Natural killer cell (primary cell): ENCODE data around the gene GRID1. TPM values are rescaled to one million over a fixed set of nuclear protein-coding genes. Genes with fewer than 3 reads are reported as not detected.

Experiments used
- ATAC-seq, 3 donors: fragments of 150-1000 bp in 2 of 3; fragments of 200-7000 bp in 1 of 3; cut with Tn5 transposase; 1 replicate in 1 of 3; 2 replicates in 2 of 3; pipeline ENCODE4 v1.10.0; 2021; ENCODE audit warnings: mild to moderate bottlenecking in 2 of 3, moderate library complexity in 2 of 3
- DNase-seq, 2 donors: peaks; one replicate each; pipeline versions ENCODE4 v3.0.0 to v3.0.0-alpha.2; 2013 to 2021; ENCODE audit warnings: mixed read lengths in 1 of 2
- H3K27ac ChIP-seq: one replicate; pipeline ENCODE4 v1.5.1; 2013; ENCODE audit warnings: mild to moderate bottlenecking, low read length
- H3K27me3 ChIP-seq: one replicate; pipeline ENCODE4 v1.6.1; 2013; ENCODE audit warnings: low read length; ENCODE audit not compliant: control insufficient read depth, insufficient read depth
- H3K36me3 ChIP-seq: one replicate; pipeline ENCODE4 v1.6.1; 2013; ENCODE audit warnings: low read length; ENCODE audit not compliant: control insufficient read depth, insufficient read depth
- H3K4me1 ChIP-seq: one replicate; pipeline ENCODE4 v1.6.1; 2013; ENCODE audit warnings: low read length; ENCODE audit not compliant: control insufficient read depth, insufficient read depth
- H3K4me3 ChIP-seq: one replicate; pipeline ENCODE4 v1.5.1; 2013; ENCODE audit warnings: low read length
- H3K9me3 ChIP-seq: one replicate; pipeline ENCODE4 v1.6.1; 2013; ENCODE audit warnings: low read length; ENCODE audit not compliant: control insufficient read depth, insufficient read depth
- H3K27ac Mint-ChIP-seq, 2 donors: one replicate each; pipeline ENCODE4 v1.8.0; 2022; ENCODE audit warnings: mild to moderate bottlenecking in 2 of 2, mixed read lengths in 2 of 2, moderate library complexity in 1 of 2
- H3K27me3 Mint-ChIP-seq, 2 donors: one replicate each; pipeline ENCODE4 v1.8.0; 2022; ENCODE audit warnings: low read depth in 2 of 2, mixed read lengths in 2 of 2
- H3K36me3 Mint-ChIP-seq: one replicate; pipeline ENCODE4 v1.8.0; 2022; ENCODE audit warnings: mixed read lengths
- H3K4me1 Mint-ChIP-seq, 2 donors: one replicate each; pipeline ENCODE4 v1.8.0; 2022; ENCODE audit warnings: mixed read lengths in 2 of 2
- H3K4me3 Mint-ChIP-seq: one replicate; pipeline ENCODE4 v1.8.0; 2022; ENCODE audit warnings: mild to moderate bottlenecking, moderate library complexity, mixed read lengths
- H3K9me3 Mint-ChIP-seq, 2 donors: one replicate each; pipeline ENCODE4 v1.8.0; 2022; ENCODE audit warnings: mixed read lengths in 2 of 2
- WGBS: methylation state at CpG from one replicate; pipeline ENCODE4 v1.1.7; 2013; ENCODE audit warnings: missing lambda C conversion rate; ENCODE audit not compliant: insufficient coverage; 5-methylcytosine and 5-hydroxymethylcytosine counted together
- intact Hi-C: fragments of 100-400 bp; cut with micrococcal nuclease; formaldehyde crosslinking; loops from one replicate; pipeline ENCODE4 v1.14.2; 2022
- total RNA-seq, 4 donors: library from RNA; stranded (reverse); fragments of 120-200 nt in 1 of 4; gene quantifications; one replicate each; pipeline versions ENCODE4 v1.2.3 to v1.2.4, GENCODE V29; 2013 to 2022
- TF ChIP-seq, protein P1 (sequence below): fragments of 200-600 bp; IDR thresholded peaks from one replicate; pipeline ENCODE4 v1.8.0; 2022; ENCODE audit warnings: antibody characterized with exemption

Gene GRID1
- total RNA-seq, 3 donors from 2014 or later (not counting 1 experiment from before 2014, with no cell fraction given) = not detected

DNA sequence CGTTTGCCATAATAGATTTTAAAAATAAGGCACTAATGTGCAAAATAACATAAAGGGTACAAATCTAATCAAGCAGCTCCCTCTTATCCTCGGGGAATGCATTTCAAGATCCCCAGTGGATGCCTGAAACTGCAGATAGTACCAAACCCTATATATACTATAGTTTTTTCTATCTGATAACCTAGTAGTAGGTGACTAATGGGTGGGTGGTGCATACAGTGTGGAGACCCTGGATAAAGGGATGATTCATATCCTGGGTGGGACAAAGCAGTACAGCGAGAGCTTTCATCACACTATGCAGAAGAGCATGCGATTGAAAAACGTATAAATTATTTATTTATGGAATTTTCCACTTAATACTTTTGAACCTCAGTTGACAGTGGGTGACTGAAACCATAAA is 464.5 kb downstream of the GRID1 start:
- peaks cover 0 to 2% of the 10 kb centered on the region in 2 donors for H3K27me3 Mint-ChIP-seq
- Histone ChIP-seq H3K4me1 (no peaks in the 10 kb centered on the region), H3K9me3 (no peaks in the 10 kb centered on the region), H3K4me3 (no peak overlapping the region), H3K27ac (no peak overlapping the region), H3K27me3 (no peaks in the 10 kb centered on the region), H3K36me3 (no peaks in the 10 kb centered on the region)
- no peak for ATAC-seq
- intact Hi-C loops = no loop called here
- WGBS = 93% methylated on average over 2 of the region's 5 CpGs
- H3K9me3 Mint-ChIP-seq = peaks cover 3 to 5% of the 10 kb centered on the region in 2 donors
- no peak for DNase-seq
- H3K27ac Mint-ChIP-seq = no peak overlapping the region
- no peaks in the 10 kb centered on the region for H3K36me3 Mint-ChIP-seq
- TF ChIP-seq, protein P1, sequence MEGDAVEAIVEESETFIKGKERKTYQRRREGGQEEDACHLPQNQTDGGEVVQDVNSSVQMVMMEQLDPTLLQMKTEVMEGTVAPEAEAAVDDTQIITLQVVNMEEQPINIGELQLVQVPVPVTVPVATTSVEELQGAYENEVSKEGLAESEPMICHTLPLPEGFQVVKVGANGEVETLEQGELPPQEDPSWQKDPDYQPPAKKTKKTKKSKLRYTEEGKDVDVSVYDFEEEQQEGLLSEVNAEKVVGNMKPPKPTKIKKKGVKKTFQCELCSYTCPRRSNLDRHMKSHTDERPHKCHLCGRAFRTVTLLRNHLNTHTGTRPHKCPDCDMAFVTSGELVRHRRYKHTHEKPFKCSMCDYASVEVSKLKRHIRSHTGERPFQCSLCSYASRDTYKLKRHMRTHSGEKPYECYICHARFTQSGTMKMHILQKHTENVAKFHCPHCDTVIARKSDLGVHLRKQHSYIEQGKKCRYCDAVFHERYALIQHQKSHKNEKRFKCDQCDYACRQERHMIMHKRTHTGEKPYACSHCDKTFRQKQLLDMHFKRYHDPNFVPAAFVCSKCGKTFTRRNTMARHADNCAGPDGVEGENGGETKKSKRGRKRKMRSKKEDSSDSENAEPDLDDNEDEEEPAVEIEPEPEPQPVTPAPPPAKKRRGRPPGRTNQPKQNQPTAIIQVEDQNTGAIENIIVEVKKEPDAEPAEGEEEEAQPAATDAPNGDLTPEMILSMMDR = no peak
- H3K4me1 Mint-ChIP-seq = no peaks in the 10 kb centered on the region
- no peak overlapping the region for H3K4me3 Mint-ChIP-seq

DNA sequence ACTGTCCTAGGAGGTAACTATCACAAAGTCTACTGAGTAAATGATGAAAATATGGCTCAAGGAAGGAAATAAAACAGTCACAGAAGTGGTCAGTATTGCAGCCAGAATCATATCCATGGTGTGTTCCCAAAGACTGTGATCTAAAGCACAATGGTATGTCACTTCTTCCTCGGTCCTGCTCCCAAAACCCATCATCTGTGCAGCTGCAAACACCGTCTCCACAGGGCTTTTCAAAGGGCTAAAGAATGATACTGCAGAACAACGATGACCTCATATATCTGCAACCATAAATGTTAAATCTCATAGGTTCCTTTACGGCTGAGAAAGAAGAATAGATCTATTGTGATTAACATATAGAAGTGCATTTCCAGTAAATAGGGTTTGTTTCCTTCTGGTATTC is 465.0 kb downstream of the GRID1 start:
- no peak for ATAC-seq
- intact Hi-C loops = no loop called here
- H3K27me3 Mint-ChIP-seq = peaks cover 0 to 2% of the 10 kb centered on the region in 2 donors

DNA sequence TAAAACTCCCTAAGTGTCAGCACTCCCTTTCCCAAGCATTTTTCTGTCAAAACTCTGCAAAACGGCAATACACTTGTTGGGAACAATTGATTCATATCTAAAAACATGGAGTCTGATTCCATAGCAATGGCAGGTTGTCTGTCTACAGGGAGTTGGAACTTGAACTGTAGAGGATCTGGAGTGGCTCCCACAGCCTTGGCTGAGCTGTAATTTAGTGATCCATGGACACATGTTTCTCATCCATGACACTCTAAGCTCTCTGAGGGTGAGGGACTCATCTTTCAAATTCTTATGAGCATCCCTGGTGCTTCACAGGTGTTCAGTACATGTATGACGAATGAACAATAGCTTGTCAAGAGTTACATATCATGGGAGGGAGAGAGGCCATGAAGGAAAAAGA is 466.1 kb downstream of the GRID1 start:
- TF ChIP-seq, protein P1 = no peak
- Mint-ChIP-seq H3K36me3 (no peaks in the 10 kb centered on the region), H3K4me1 (no peaks in the 10 kb centered on the region), H3K9me3 (peaks cover 3 to 5% of the 10 kb centered on the region in 2 donors), H3K27ac (no peak overlapping the region), H3K4me3 (no peak overlapping the region), H3K27me3 (peaks cover 0 to 2% of the 10 kb centered on the region in 2 donors)
- Histone ChIP-seq H3K36me3 (no peaks in the 10 kb centered on the region), H3K4me1 (no peaks in the 10 kb centered on the region), H3K9me3 (no peaks in the 10 kb centered on the region), H3K4me3 (no peak overlapping the region), H3K27me3 (no peaks in the 10 kb centered on the region), H3K27ac (no peak overlapping the region)
- DNase-seq (no peak), ATAC-seq (no peak)
- 84% methylated on average over 2 of the region's 2 CpGs for WGBS
- intact Hi-C loops = no loop called here

More for the DNA sequence above, 465.0 kb downstream of the GRID1 start:
- Histone ChIP-seq H3K27me3 (no peaks in the 10 kb centered on the region), H3K4me1 (no peaks in the 10 kb centered on the region), H3K36me3 (no peaks in the 10 kb centered on the region), H3K4me3 (no peak overlapping the region), H3K9me3 (no peaks in the 10 kb centered on the region), H3K27ac (no peak overlapping the region)
- no peaks in the 10 kb centered on the region for H3K4me1 Mint-ChIP-seq
- H3K27ac Mint-ChIP-seq = no peak overlapping the region
- WGBS = 89% methylated on average over 2 of the region's 4 CpGs
- DNase-seq = no peak
- TF ChIP-seq, protein P1 = no peak
- no peaks in the 10 kb centered on the region for H3K36me3 Mint-ChIP-seq
- no peak overlapping the region for H3K4me3 Mint-ChIP-seq
- peaks cover 3 to 5% of the 10 kb centered on the region in 2 donors for H3K9me3 Mint-ChIP-seq

DNA sequence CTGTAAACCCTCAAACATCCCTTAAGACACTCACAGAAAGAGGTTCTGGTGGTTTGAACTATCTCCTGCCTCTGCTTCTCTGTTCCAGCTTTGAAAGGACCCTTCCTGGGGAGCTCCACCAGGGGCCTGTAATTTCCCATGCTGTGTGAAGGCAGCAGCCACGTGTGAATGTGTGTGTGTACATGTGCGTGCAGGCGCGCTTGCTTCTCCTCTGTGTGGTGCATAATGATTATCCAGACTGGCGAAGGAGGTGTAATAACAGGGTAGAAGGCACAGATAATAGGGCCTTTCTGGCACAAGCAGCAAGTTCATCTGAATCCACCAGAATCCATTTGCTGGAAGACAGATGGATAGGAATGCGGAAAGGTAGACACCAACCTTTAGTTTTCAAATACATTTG is 466.5 kb downstream of the GRID1 start:
- Mint-ChIP-seq H3K9me3 (peaks cover 3 to 5% of the 10 kb centered on the region in 2 donors), H3K27ac (no peak overlapping the region), H3K36me3 (no peaks in the 10 kb centered on the region), H3K4me3 (no peak overlapping the region), H3K4me1 (no peaks in the 10 kb centered on the region), H3K27me3 (peaks cover 0 to 5% of the 10 kb centered on the region in 2 donors)
- no peaks in the 10 kb centered on the region for H3K36me3 ChIP-seq
- no peak for DNase-seq
- no peak overlapping the region for H3K4me3 ChIP-seq
- 88% methylated on average over 6 of the region's 6 CpGs for WGBS
- H3K27me3 ChIP-seq = no peaks in the 10 kb centered on the region
- TF ChIP-seq, protein P1 = no peak
- intact Hi-C loops = no loop called here
- ATAC-seq = no peak
- H3K4me1 ChIP-seq = no peaks in the 10 kb centered on the region
- H3K27ac ChIP-seq = no peak overlapping the region
- no peaks in the 10 kb centered on the region for H3K9me3 ChIP-seq
